NCI-H446 (cell line): ENCODE data around the gene BMF.

ENCODE experiments used
- DNase-seq, 2 experiments: peaks; one replicate each; lab custom pipeline; 2025; lab: John Stamatoyannopoulos, UW

Gene BMF

DNA sequence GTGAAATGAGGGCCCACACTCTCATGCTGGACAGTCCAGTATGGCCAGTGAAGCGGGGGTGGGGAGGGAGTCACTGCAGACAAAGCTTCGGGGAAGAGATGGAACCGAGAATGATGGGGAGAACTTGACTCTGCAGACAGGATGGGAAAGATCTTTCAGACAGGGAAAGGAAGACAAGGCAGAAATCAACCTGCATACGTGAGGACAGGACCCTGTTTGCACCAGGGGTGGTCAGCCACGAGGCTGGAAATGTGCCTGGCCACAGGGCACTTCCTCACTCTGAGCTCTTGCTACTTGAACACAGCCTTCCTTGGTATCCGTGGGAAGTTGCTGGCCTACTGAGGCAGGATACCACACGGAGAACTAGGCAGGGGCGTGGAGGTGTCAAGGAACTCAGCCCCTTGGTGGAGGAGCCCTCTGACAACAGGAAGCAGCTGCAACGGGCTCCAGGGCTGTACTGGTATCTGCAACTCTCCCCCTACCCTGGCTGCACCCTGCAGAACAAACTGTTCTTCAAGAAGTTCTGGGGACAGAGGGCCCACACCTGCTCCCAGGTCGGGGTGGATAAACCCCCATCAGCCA lies 60.4 kb downstream of the BMF start:
- DNase-seq, result no peak

DNA sequence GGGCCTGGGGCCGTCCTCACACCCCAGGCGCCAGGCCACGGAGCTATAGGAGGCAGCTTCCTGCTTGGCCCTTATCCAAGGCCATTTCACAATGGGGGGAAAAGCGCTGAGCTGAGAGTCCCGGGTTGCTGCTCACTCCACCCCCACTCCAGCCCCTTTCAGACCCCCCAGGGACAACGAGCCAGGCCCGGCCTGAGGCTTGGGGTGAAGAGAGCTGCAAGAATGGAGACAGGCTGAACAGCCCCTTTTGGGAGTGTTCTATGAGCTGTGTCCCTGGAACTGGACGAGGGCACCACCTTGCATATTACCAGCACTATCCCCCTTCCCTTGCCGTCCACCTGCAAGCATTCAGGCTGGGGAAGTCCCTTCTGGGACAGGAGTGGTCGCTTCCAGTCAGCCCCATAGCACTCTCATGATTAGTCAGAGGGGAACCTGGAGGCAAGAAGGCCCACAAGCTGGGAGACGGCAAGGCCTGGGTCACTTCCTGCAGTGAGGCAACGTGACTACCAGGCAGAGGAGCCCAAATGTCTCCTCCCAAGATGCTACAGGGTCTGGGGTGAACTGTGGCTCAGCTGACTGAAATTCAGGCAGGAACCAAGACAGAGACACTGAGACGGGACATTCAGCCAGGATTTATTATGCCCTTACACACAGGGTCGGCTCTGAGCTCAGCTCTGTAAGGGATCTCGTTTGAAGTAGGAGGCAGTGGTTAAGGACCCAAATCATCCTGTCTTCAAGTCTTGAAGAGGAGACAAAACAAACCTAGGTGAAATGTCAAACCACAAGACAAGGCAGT lies 61.1 kb downstream of the BMF start:
- no peak for DNase-seq

DNA sequence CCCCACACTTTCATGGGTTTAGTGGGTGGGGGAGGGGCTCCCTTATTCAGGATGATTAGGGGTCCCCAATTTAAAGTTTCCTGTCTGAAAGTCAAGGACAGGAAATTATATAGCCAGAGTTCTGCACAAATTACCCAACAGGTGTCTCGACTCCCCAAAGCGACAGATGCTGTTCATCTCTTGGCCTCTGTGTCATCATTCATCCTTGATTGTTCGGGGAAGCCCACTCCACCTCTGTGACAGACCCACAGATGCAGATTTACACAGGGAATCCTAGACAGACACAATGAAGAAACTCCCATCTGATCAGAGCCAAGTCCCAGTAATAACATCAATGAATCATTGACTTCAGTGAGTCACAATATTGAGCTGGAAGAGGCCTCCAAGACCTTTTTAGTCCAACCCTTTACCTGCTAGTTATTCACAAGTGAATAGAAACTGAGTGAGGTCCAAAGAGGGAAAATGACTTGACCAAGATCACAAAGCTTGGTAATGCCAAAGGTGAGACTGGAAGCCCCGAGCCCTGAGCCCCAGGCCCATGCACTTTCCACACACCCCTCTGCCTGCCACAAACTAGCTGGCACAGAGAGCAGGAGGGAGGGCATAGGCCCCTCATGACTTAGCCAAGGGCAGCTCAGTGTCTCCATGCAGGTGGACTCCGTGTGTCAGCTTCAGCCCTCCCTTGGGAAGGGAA lies 61.8 kb downstream of the BMF start:
- peak in 1 of 2 experiments; percentile 14 for DNase-seq

DNA sequence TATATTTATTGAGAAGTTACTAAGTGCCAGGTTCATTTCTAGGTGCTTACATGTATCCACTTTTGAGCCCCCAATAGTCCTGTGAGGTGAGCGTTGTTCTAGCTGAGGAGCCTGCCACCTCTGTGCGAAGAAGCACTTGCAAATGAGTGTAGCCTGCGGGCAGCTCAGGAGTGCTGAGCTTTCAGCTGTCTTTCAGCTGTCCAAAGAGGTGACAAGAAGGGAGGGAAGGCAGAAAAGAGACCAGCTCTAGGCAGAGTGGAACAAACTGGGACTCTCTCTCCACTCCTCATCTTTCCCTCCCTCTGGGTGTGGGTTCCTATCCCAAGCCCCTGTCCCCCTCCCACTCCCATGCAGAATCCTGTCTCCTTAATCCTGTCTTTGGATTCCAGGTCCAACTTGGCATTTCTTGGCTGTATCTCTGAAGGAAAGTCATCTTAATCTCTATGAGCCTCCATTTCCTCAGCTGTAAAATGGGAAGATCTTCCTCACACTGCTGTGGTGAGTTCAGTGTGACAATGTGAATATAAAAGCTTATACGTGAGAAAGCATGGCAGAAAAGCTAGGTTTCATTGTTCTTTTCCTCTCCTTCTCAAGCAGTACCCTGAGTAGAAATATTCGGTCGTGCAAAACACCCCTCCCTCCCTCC lies 63.0 kb downstream of the BMF start:
- no peak for DNase-seq

DNA sequence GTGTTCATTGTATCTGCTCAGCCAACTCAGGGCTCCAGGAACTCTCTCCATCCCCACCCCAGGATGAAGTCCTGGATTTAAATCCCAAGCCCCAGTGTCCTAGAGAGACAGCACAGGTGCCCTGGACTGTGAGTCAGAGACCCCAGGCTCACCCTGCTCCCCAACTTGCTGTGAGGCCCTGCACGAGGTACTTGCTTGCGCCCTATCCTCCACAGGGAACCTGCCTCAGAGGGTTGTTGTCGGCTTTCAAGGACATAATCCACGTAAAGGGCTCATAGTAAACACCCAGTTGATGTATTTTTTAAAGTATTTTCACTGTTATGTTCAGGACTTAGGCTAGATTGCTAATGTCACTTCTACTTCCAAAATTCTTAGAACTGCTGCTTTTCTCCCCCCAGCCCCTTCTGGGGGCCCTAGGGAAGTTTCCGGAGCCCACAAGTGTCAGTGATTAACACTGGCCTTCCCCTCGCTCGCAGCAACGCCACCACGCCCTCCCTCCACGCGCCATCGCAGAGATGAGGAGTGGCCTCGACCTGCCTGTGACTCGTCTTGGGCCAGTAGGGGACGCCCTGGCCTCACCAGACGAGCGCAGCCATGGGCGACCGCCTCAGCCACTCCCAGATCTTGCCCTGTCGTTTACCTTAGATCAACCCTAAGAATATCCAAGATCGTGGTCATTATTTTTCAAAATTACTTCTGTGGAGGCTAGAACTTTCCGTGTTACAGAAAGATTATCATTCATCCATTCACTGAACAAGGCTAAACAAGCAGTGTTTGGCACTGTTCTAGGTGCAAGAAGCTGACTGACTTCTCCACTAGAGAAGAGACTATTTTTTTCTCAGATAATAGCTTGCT lies 63.7 kb downstream of the BMF start:
- DNase-seq, result peak; percentile 36 to 78

DNA sequence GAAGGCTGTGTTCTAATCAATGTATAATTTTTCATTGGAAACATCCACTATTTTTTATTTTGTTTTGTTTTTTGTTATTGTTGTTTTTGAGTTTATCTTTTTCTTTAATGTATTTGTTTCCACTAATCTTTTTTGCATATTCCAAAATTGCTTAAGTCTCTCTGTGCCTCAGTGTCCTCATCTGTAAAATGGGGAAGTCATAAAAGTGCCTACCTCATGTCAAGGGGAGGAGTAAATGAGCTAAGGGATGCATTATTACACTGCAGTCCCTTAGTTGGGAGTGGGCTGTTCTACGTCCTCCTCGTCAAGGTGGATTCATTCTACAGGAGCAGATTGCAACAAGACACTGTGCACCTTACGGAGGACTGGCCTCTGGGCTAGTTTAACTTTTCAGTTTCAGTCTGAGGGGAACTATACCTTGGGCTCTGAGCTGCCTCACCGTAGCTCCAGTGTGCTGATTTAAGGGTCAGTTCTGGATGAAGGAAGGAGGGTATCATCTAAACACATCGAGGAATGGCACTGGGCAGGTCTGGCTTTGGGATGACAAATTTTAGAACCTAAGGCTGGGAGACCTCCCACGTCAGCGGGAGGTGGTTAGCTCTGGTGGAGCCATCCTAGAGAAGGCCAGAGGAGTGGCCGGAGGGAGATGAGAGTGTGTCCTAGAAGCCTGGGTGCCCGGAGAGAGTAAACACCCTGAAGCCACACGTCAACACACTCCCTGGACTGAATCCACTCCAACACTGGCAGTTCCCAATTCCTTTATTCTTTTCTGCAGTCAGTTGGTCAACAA lies 64.6 kb downstream of the BMF start:
- DNase-seq, result no peak

DNA sequence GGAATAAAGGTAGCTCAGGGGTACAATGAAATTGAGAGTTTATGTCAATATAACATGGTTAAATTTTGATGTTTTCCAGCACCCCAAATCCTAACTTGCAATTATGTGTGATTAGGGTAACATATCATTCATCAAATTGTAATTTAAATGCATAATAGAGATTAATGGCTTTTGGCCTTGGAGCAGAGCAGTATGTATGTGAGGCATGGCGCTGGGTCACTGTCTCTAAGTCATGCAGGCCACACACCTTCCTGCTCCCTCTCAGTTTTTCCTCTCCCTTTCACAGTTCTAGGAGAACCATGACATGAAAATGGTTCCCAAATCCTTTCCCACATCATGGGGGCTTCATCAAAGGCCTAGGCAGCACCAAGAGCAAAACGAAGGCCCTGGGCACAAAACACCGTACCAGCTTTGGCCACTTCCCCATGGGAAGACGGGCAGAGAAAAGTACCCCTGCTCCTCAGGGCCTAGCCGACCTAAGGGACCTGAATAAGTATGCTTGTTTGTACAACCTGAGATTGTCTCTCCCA lies 65.8 kb downstream of the BMF start:
- DNase-seq, result no peak

DNA sequence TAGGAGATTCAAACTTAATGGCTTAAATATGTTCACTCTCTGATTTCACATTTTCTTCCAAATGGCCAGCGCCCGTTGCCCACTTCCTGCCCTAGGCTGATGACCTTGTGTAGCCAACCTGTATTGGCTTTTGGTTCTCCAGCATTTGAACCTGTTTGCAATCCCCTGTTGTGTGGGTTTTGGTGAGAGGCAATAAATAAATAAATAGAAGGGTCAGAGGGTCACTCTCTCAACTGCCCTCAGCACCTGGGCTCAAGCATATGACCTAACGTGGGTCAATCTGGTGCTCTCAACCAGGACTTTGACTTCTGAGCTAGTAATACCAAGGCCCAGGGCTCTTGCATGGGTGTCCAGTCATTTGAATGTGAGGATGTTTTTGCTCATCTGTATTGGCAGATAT lies 67.9 kb downstream of the BMF start:
- no peak for DNase-seq

DNA sequence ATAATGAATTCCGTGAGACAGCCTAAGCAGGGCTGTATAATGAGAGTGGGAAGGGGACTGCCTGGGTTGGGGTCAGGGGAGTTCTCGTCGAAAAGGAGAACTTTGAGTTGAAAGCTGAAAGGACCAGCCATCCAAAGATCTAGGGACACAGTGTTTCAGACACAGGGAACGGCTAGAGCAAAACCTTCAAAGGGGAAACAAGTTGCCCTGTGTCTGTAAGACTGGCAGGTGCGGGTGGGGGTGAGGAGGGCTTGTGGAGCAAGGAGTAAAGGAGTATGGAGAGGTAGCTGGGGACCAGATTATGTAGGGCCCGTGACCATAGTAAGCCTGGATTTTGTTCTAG lies 68.4 kb downstream of the BMF start:
- no peak for DNase-seq

DNA sequence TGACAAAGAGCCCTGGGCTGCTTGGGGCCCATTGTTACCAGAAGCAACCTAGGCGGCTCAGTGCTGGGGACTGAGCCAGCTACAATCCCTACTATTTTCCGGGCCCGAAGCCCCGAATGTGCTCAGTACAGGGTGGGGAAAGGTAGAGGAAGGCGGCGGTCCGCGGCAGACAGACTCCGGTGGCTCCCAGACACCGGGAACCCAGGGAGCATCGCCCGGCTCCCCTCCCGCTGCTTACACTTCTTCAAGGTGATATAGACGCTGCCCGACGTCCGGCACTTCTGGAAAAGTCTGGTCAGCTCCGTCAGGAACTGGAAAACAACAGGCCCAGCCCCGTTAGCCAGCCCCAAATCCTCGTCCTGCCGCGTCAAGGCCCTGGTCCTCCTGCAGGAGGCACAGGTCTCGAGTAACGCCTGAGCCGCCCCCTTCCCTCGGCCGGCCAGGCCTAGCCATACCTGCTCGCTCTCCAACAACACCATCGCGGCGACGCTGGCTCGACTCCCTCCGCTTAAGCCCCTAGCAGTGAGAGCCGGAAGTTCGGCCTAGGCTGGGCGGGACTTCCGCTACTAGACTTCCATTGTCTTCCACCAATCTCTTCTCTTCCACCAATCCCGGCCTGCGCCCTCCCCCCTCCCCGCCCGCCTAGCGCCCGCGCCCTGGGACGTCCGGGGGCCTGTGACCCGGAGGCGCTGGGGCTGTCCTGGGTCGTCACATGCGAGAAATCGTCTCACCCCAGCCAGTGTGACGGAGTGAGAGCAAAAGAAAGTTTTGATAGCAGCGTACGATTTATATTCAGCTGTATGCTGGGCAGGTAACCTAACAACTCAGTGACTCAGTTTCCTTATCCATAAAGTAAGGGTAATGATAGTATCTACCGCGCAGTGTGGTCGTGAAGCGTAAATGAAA lies 69.8 kb downstream of the BMF start, which contains the start of gene SRP14:
TSS of gene SRP14 (minus strand) at position 544 of the 906 bp plus-strand sequence. CDS start at position 479, 65 bp downstream.
- peak; percentile 75 to 89 for DNase-seq

DNA sequence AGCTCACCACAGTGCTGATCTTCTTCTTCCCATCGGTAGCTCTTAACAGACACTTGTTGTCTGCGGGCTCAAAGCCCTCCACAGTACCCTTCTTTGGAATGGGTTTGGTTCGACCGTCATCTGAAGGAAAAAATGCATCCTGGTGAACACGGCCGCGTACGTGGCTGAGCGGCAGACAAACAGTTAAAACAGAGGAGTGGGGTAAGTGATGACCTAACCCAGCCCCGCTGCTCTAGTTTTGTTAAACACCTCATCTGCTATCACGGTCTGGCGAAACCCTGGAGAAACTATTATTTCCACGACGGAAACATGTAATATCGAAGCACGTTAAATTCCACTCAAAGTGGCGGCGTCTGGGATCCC lies 70.4 kb downstream of the BMF start:
- DNase-seq, result no peak
